Iris pigment epithelial cell (primary cell): ENCODE data around the gene TRIM27.
"Not testable (repeated sequence)": the region's sequence is repeated elsewhere in the genome, so short reads cannot be mapped to it uniquely, and the experiment has no call there.

Experiments
- DNase-seq: peaks from one replicate; pipeline ENCODE4 v3.0.0-alpha.2; 2011; ENCODE audit warnings: low read depth

Gene TRIM27

DNA sequence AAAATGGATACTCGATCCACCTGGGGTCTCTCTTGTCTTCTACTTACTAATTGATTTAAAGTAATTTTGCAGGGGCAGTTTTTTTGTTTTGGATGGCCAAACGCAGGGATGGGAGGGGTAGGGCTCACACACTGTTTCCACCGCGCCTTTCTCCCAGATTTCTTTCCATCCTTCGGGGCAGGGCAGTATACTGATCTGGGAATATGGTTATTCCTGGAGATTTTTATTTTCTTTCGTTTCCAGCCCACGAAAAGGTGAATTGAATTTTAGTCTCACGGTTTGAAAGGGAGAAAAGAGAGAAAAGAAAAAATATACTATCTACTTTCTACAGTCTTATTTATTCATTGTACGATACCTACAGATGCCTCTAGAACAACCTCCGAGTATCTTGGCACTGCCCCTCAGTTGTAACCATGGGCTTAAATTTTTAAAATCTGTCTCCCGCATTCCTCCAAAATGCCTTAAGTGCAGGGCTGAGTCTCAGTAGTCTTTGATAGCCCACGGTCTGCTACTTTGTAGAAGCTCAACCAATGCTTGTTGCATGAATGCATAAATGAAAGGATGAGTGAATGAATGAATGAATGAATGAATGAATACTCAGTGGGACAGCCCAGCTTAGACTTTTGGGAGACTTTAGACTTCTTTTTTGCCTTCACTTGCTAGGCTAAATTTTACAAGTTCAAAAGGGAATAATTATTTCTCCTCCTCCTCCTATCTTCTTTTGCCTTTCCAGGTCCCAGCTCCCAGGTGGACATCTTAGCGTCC lies 18.1 kb upstream of the TRIM27 start:
- DNase-seq: no peak

DNA sequence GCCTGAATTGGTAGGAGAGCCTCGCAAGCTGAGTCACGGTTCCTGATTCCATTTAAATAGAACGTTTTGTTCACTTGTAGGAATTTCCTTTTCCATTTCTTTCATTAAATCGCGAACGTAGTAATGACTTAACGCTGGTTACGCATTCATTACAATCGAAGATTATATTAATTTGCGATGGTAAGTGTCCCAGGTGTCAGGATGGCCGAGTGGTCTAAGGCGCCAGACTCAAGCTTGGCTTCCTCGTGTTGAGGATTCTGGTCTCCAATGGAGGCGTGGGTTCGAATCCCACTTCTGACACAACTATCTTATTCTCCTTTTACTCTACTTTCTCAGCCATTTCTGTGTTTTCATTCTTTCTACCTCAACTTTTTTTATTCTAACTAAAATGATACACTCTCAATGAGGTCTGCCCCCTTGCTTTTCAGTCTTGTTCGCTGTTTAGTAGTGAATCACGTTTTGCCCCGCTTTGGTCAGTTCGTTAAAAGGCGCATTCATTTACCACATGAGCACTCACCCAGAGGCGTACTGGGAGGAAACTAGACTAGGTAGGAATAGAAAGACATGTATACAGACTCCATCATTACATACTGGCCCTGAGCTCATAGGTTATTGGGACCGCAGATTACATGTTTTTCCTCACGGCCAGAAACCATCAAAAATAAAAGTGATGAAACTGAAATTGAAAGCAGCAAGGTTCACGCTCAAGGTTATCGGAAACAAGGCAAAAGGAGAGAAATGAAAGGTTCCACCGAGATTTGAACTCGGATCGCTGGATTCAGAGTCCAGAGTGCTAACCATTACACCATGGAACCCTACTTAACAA lies 17.3 kb upstream of the TRIM27 start:
- peak; percentile 81 for DNase-seq

DNA sequence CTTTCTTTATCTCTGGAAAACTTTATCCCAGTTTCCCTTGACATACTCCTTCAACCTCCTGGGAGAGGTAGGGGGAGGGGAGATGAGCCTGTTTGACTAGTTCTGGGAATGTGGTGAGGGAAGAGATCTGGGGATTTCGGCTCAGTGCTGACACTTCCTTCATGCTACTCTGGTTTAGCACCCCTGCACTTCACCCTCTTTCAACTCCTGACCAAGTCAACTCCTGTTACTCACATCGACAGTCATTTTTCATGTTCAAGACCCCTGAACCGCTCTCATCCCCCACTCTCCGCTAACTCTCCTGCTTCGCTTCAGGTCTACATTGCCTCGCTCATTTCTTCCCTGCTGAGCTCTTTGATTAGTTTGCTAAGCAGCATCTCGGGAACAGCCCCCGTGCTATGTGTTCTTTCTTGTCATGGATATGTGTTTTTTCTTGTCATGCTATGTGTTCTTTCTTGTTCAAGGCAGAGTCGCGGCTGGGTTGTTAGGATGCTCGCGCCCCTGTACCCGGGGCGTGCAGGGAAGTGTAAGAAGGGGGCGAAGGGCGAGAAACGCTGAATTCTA lies 16.6 kb upstream of the TRIM27 start:
- no peak for DNase-seq

DNA sequence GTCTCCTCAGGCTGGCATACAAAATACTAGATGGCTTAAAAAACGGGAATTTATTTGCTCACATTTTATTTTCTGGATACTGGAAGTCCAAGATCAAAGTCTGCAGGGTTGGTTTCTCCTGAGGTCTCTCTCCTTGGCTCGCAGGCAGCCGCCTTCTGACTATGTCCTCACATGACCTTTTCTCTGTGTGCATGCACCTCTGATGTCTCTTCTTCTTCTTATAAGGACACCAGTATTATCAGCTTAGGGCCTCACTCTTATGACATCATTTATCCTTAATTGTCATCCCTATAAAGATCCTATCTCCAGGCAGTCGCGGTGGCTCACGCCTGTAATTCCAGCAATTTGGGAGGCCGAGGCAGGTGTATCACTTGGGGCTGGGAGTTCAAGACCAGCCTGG lies 9.3 kb upstream of the TRIM27 start:
- no peak for DNase-seq

DNA sequence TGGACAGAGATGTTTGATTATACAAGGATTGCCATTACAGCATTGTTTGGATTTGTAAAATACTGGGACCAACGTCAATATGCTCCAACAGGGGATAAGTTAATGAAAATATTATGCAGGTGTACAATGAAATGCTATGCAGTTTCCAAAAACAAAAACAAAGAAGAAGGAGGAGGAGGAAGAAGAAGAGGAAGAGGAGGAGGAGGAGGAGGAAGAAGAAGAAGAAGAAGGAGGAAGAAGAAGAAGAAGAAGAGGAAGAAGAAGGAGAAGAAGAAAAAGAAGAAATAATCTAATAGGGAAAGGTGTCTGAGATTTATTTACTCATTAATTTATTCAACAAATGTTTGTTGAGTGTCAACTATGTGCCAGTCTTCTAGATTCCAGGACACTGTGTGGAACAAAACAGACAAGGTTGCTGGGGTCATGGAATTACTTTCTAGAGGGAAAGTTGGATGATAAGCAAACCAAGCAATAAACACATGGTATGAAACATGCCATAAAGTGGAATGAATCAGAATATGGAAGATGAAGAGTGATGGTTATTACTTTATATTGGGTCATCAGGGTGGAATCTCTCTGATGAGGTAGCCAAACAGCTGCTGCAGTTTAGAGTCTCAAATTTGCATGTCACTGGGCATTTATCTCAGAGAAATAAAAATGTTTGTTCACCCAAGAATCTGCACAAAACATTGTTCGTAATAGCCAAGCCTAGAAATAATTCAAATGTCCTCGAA lies 6.3 kb upstream of the TRIM27 start:
- no peak for DNase-seq

DNA sequence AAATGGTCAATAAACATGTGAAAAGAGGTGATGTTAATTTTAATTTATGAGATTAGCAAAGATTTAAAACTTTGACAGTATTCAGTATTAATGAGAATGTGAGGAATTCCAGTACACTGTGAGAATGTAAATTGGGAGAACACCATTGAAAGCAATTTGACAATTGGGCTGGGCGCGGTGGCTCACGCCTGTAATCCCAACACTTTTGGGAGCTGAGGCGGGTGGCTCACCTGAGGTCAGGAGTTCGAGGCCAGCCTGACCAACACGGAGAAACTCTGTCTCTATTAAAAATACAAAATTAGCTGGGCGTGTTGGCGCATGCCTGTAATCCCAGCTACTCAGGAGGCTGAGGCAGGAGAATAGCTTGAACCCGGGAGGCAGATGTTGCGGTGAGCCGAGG lies 5.6 kb upstream of the TRIM27 start:
- DNase-seq: not testable (repeated sequence)

DNA sequence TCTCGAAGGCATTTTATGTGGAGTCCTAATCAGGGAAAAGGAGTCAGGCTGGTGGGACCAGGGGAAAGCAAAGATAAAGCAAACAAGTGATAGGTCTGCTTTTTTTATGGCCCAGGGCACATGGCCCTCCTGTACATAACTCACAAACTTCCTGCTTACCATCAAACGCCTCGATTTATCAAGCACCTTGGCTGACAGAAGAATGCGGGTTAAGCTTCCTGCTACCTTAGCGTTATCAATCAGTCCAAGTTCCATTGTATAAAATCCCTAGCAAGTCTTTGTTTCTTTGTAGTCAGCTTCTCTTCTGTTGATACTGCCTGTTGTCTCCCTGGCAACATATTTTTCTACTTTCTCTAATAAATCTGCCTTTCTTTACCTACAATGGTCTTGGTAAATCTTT lies 4.1 kb upstream of the TRIM27 start:
- DNase-seq: no peak

DNA sequence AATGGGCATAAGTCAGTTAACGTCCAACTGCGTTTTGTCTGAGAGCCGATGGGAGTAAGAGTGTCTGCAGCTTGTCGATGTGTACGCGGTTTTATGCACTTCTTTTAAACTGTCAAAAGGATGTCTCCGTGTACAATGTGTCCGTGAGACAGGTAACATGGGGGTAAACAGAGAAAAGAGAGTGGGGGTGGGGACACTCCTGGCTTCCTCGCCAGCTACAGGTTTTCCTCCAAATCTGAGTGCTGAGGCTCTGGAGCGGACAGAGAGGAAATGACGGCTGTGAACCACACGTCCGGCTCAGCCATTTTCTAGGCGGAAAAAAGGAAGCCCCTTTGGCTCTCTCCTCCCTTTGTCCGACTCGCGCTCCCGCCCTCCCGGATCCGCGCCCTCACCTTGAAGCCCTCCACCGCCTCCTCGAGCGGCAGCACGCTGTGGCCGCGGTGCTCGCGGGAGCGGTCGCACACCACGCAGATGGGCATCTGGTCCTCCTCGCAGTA lies 916 bp downstream of the TRIM27 start:
- DNase-seq: peak; percentile 44

DNA sequence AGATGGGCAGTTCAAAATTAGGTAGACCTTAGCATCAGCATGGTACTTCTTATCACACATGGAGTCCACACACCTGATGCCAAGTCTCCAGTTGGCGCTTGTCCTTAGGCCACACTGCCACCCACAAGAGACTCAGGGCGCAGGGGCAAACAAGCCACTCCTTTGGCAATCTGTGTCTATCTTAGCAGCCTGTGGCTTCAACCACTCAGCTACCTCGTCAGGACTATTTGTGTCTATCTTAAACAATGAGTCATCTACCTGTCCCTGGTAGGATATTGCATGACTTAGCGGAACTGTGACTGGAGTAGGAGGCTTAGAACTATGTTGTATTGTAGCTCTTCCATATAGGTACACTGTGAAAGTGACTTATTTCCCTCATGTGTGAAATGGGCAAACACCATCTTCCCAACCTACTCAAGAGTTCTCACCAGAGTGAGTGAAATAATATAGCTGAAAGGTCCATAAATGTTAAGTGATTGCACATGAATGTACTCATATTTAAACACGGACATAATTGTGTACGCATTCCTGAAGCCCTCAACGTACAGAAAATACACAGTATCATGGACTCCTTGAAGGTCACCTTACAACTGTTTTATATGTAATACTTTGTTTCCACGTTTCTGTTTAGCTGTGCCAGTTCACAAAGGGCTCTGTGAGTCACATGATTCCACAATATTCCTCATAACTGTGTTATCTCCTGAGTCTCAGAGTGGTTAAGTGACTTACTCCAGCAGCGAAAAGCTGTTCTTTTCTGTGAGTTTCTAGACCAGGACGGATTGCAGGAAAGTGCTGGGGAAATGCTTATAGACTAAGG lies 1.6 kb downstream of the TRIM27 start:
- DNase-seq: peak; percentile 65

DNA sequence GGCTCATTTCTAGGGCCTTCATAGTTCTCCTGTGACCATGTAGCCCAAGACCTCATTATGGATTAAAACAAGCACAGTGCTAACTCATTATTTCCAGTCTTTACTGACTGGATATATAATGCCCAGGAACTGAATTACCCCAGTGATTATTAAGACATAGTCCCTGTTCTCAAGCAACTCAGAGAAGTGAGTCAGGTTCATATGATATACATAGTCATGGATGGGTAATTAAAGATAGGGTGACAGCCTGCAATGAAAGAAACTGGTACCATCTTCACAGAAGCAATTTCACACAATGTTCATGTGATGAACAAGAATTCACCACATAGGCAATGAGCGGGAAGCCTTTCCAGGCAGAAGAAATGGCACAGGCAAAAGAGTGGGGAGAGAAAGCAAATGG lies 3.5 kb downstream of the TRIM27 start:
- DNase-seq: no peak

DNA sequence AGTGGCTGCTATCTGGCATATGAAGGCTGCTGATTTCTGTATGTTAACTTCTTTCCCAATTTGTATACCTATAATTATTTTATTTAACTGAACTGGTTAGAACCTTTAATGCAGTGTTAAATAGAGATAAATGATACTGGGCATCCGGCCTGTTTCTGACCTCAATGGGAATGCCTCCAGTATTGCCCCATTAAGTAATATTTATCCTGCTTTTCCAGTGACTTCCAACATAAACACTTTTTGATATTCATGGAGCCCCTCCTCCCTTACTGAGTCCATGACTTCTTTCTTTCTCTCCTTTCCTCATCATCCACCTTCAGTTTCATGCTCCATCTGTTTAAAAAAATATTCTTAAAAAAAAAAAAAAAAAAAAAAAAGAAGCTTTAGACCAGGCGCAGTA lies 8.8 kb downstream of the TRIM27 start:
- DNase-seq: no peak

DNA sequence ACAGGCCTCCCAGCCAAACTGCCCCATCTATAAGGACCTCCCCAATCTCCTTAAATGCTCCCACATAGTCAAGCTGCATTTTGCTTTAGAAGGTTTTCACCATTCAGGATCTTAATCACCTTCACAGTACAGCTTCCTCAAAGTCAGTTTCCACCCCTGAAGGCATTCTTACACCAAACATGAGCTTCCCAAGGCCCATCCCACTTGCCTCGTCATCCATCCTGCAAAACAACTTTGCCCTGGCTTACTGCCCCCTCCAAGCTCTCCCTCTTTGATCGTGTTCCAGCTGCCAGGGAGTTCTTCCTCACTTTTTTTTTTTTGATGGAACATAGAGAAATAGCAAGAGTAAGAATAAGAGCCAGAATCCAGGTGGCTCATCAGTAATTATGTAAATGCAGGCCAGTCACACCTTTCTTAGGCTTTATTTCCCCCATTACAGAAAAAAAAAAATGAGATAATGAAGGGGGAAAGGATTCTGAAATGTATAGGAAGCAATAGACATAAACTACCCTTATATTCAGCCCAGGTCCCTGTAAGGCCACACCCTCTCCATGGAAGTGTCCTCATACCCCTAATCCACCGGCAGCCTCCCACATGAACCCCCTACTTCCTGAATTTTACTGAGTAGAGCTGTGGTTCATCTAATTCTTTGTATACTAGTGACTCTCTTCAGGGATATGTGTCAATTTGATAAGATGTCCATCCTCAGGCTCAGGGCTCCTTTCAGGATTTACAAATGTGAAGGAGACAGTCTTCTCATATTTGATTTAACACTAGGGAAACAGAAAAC lies 12.7 kb downstream of the TRIM27 start:
- DNase-seq: no peak

DNA sequence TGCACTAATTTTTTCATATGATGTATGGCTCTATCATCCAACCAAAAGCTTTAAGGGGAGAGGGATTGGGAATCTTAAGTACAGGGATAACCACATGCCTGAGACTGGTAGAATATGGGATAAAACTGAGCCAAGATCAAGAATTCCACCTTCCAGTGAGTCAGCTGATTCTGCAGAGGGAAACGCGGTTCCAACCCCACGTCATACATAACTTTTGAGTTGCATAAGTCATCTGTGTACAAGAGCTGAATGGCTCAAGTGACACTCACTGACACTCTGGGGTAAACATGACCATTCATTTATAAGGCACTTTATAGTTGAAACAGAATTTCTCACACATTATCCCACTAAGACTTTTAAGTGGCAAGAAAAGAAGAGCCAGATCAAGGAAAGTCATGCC lies 16.4 kb downstream of the TRIM27 start:
- DNase-seq: peak; percentile 91

DNA sequence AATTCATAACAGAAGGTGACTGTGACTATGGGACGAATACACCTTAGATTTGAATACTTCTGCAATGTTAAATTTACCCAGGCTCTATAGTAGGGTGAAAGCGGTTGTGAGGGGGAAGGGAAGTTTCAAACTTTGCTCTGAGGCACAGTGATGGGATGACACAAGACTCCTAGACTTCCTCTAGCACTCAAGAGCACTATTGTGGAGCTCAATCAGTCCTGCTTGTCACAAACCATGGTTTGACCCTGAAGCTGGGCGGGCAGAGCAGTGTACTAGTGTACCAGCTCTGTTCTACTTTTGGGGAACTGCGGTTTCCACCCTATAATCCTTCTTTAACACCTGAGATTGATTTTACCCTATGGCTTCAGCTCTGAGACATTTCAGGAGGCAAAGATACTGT lies 17.1 kb downstream of the TRIM27 start:
- DNase-seq: no peak

DNA sequence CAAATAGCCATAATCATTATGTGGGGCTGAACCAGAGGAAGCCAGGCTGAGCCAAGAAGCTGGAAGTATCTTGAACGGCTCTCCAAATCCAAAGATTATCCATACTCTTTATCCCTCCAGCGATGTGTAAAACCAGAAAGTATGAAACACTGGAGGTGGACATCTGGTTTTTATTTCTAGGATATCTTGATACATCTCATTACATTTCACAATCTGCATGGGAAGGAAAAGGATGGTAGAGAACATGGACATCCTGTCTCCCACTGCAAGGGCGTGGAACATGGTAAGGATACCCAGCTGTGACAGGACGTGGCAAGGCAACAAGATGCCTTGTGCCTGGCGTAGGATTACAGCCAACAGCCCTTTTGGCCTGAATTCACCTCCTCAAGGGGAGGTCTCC lies 20.1 kb downstream of the TRIM27 start:
- no peak for DNase-seq

DNA sequence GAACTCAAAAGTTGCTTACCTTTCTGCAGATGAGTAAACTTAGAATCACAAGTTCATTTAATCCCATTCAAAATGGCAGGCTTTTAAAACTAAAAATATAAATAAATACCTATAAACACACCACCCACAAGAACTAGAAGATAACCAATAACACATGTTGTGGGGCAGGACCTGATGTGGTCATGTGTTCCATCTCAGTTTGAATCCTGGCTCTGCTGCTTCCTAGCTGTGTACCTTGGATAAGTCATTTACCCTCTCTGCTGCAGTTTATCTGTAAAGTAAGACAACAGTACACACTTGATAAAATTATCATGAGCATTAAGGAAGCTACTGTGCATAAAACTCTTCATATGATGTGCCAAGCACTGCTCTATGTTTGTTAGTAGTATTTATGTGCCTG lies 22.0 kb downstream of the TRIM27 start:
- no peak for DNase-seq

DNA sequence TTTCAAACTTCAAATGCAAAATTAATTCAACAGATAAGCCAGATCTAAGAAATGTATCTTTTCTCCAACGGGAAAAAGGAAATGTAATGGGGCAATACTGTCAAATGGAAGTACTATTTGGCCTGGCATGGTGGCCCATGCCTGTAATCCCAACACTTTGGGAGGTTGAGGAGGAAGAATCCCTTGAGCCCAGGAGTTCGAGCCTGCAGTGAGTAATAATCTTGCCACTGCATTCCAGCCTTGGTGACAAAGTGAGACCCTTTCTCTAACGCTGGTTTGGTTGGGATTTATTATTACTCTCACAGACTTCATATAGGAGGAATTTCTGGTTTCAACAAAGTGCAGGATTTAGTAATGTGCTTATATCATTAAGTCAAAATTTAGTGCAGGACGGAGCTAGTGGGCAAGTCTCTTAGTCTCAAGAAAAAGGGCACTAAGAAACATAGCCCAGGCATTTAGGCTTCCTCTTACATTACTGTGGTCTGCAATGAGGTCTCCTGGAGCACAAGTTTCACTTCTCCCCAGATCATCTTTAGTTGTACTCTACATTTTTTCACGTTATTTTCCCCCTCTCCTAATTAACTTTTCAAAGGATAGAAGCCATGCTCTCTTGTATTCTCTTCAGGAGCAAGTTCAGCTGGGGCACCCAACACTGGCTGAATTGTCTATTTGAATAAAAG lies 23.1 kb downstream of the TRIM27 start:
- no peak for DNase-seq

DNA sequence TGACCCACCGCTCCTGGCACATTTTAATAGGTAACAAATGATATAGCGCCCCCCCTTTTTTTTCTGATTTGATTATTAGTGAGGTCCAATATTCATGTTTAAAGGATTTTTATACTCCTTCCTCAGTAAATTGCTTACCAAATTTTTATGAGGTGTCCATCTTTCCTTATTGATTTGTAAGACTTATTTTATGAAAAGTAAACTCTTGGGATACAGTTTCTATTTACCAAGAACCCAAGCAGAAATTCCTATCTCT lies 25.1 kb downstream of the TRIM27 start:
- no peak for DNase-seq

DNA sequence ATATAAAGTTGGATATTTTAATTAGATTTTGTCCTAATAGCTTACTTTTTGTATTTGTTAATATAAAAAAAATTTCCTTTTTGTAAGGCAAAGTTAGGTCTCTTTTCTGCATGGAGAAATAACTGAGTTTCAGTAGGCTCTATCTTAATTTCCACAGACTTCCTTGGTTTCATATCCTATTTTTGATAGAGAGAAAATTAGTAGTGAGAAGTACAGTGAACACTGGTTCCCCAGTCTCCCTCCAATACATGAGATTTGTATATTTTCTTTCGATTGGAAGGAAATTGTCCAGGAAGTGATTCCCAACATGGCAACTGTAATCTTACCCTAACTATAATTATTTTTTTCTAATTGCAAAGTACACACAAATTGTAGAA lies 26.4 kb downstream of the TRIM27 start:
- no peak for DNase-seq
